Heart right ventricle (tissue), 16 donors: ENCODE measurements around the gene MUC4. TPM values are rescaled to one million over a fixed set of nuclear protein-coding genes. Genes with fewer than 3 reads are reported as not detected.
A peak's percentile ranks its signal among the peaks of the same experiment; 100 is the strongest.
"Not testable (repeated sequence)": the region's sequence is repeated elsewhere in the genome, so short reads cannot be mapped to it uniquely, and the experiment has no call there.

Experiments used
- ATAC-seq, 8 donors: fragments of 200-7000 bp; cut with Tn5 transposase; one replicate each; pipeline ENCODE4 v1.9.1; 2020; ENCODE audit warnings: mild to moderate bottlenecking in 8 of 8, moderate library complexity in 8 of 8, moderate number of reproducible peaks in 1 of 8
- DNase-seq, 2 donors: peaks; one replicate each; pipeline ENCODE4 v3.0.0-alpha.2; 2020
- H3K27ac ChIP-seq, 10 donors: fragments of 200-600 bp; sonication (generic) in 2 of 10; one replicate each; pipeline versions ENCODE4 v1.5.0 to v1.8.0; 2020 to 2022; ENCODE audit warnings: mild to moderate bottlenecking in 3 of 10
- H3K27me3 ChIP-seq, 7 donors: fragments of 200-600 bp; one replicate each; pipeline ENCODE4 v1.8.0; 2021 to 2022; ENCODE audit warnings: mild to moderate bottlenecking in 2 of 7
- H3K36me3 ChIP-seq, 9 donors: fragments of 200-600 bp; sonication (generic) in 1 of 9; one replicate each; pipeline versions ENCODE4 v1.5.0 to v1.8.0; 2020 to 2022; ENCODE audit warnings: mild to moderate bottlenecking in 2 of 9
- H3K4me1 ChIP-seq, 9 donors: fragments of 200-600 bp; sonication (generic) in 1 of 9; one replicate each; pipeline versions ENCODE4 v1.5.0 to v1.8.0; 2020 to 2022; ENCODE audit warnings: mild to moderate bottlenecking in 4 of 9
- H3K4me3 ChIP-seq, 10 donors: fragments of 200-600 bp; sonication (generic) in 2 of 10; one replicate each; pipeline versions ENCODE4 v1.5.0 to v1.8.0; 2020 to 2022; ENCODE audit warnings: mild to moderate bottlenecking in 7 of 10, moderate library complexity in 2 of 10
- H3K9me3 ChIP-seq, 11 donors: fragments of 200-600 bp in 10 of 11; sonication (generic) in 2 of 11; one replicate each; pipeline versions ENCODE4 v1.5.0 to v1.8.0; 2013 to 2022; ENCODE audit warnings: mild to moderate bottlenecking in 2 of 11, control low read depth in 1 of 11, moderate library complexity in 1 of 11
- CTCF ChIP-seq, 9 donors: fragments of 200-600 bp; sonication (generic) in 2 of 9; IDR thresholded peaks; one replicate each; pipeline versions ENCODE4 v1.5.0 to v1.8.0; 2021 to 2022; ENCODE audit warnings: antibody characterized with exemption in 9 of 9, mild to moderate bottlenecking in 5 of 9, moderate library complexity in 1 of 9
- WGBS, 2 donors: extraction: QIAGEN DNeasy Blood & Tissue Kit; methylation state at CpG; one replicate each; pipeline ENCODE4 v1.1.7; 2013; ENCODE audit warnings: inconsistent platforms in 1 of 2; 5-methylcytosine and 5-hydroxymethylcytosine counted together
- intact Hi-C, 10 donors: fragments of 100-400 bp; cut with DNase I; formaldehyde crosslinking; loops; one replicate each; pipeline versions ENCODE4 v1.11.1 to v1.14.2; 2022
- polyA plus RNA-seq, 2 donors: library from polyadenylated mRNA; stranded (reverse); fragments of 200-250 nt; gene quantifications; one replicate each; pipeline ENCODE4 v1.2.3, GENCODE V29; 2013
- total RNA-seq, 10 donors: library from RNA; stranded (reverse); fragmentation: NEBNext Ultra II Directional in 3 of 10; extraction: Animal tissue kit (Norgen Biotek cat#: 25700) in 3 of 10; gene quantifications; one replicate each; pipeline versions ENCODE4 v1.2.1 to v1.2.4, GENCODE V29; 2021 to 2023
- donor health status: Arrhythmogenic right ventricular cardiomyopathy.
- donor health status: ischemic (EF 13 %, LVEDD 7.1; RV severe dilation, severe dysfunction).
- donor health status: healthy with polysubstance abuse.
- donor health status: DM: no; HTN: yes; CAD: no.
- donor health status: DM: no; HTN: no; CAD: no.
- donor health status: ischemic (EF 25% LVEDD 6.9; RV normal size, moderate dysfunction).
- donor health status: ischemic (EF 25% LVEDD 5.7; RV mildly dilated, moderate dysfunction).
- donor health status: healthy.
- donor health status: DM: yes; HTN: yes; CAD: no.
- donor health status: Ischemic cardiomyopathy.
- donor health status: ischemic (EF 35%, LVEDD 5.7; RV mildly dilated, moderate dysfunction).
- donor health status: nonischemic (EF 11% LVEDD 7.7; RV severe dilation, severe dysfunction).
- donor health status: DM: yes; HTN: yes; CAD: no.
- donor health status: PGD.
- donor health status: ischemic (EF 29% LVEDD 5.4; RV normal size, mild dysfunction).
- donor health status: nonischemic (EF 23%, LVEDD 6.1; RV moderate dilation, normal function).

Gene MUC4
- total and polyA plus RNA-seq, 12 donors: 0.01 TPM; not detected in 11

- 85 to 88% methylated on average over 18 of the region's 18 CpGs for WGBS, 2 donors
- Histone ChIP-seq H3K9me3 (no peaks in the 10 kb centered on the region), H3K27ac (no peak overlapping the region), H3K36me3 (peaks cover 0 to 45% (median 0%) of the 10 kb centered on the region in 9 donors), H3K4me3 (no peak overlapping the region), H3K27me3 (peaks cover 0 to 18% (median 6%) of the 10 kb centered on the region in 7 donors), H3K4me1 (peaks cover 0 to 5% (median 0%) of the 10 kb centered on the region in 9 donors)
- DNase-seq (no peak), ATAC-seq (no peak)
- no peak for TF ChIP-seq CTCF (IDR thresholded peaks at IDR 0.05)
- intact Hi-C loops: loop anchor here in 5 of 10 donors (1.0 to 10.0 kb wide), 4 partner anchors 11 to 115 kb away; no protein-coding TSS in a partner anchor
Observed at GRCh38 chr3:195729476-195730251, 82.1 kb downstream of the MUC4 start.

GRCh38 chr3:195728789-195729188, 82.9 kb downstream of the MUC4 start:
- not testable (repeated sequence) for H3K4me1 ChIP-seq, H3K4me3 ChIP-seq, ATAC-seq, H3K27ac ChIP-seq, DNase-seq, H3K9me3 ChIP-seq
- WGBS, 2 donors: 94 to 97% methylated on average over 4 of the region's 5 CpGs
- H3K36me3 ChIP-seq: peaks cover 0 to 45% (median 0%) of the 10 kb centered on the region in 9 donors
- peaks cover 0 to 18% (median 6%) of the 10 kb centered on the region in 7 donors for H3K27me3 ChIP-seq
- intact Hi-C loops: loop anchor here in 5 of 10 donors (2.0 to 10.0 kb wide), 3 partner anchors 16 to 114 kb away; no protein-coding TSS in a partner anchor

- TF ChIP-seq CTCF (IDR thresholded peaks at IDR 0.05): no peak
Observed at GRCh38 chr3:195727606-195728195, 84.0 kb downstream of the MUC4 start.

GRCh38 chr3:195725916-195726740, 85.6 kb downstream of the MUC4 start:
- H3K4me1 ChIP-seq, DNase-seq, H3K9me3 ChIP-seq, H3K4me3 ChIP-seq, H3K27ac ChIP-seq: not testable (repeated sequence)
- ATAC-seq: peak in 3 of 8 donors; percentile 16 to 43 (median 27)
- peaks cover 0 to 18% (median 0%) of the 10 kb centered on the region in 9 donors for H3K36me3 ChIP-seq
- intact Hi-C loops: loop anchor here in 3 of 10 donors (5.0 to 10.0 kb wide), 2 partner anchors 109 to 111 kb away; no protein-coding TSS in a partner anchor
- WGBS, 2 donors: 85 to 92% methylated on average over 32 of the region's 32 CpGs
- peaks cover 0 to 18% (median 6%) of the 10 kb centered on the region in 7 donors for H3K27me3 ChIP-seq

More at GRCh38 chr3:195727606-195728195, 84.0 kb downstream of the MUC4 start:
- no peak for ATAC-seq
- 60 to 63% methylated on average over 7 of the region's 7 CpGs for WGBS, 2 donors
- H3K27ac ChIP-seq: no peak overlapping the region
- no peaks in the 10 kb centered on the region for H3K9me3 ChIP-seq
- peaks cover 0 to 18% (median 6%) of the 10 kb centered on the region in 7 donors for H3K27me3 ChIP-seq
- peaks cover 0 to 34% (median 0%) of the 10 kb centered on the region in 9 donors for H3K36me3 ChIP-seq
- no peak overlapping the region for H3K4me3 ChIP-seq
- DNase-seq: no peak
- no peaks in the 10 kb centered on the region for H3K4me1 ChIP-seq
- intact Hi-C loops: loop anchor here in 5 of 10 donors (2.0 to 10.0 kb wide), 3 partner anchors 17 to 113 kb away; no protein-coding TSS in a partner anchor

GRCh38 chr3:195724363-195724762, 87.4 kb downstream of the MUC4 start:
- WGBS, 2 donors: no CpG with 5 or more reads among the region's 13 CpGs
- H3K27ac ChIP-seq, H3K4me1 ChIP-seq, ATAC-seq, DNase-seq, H3K4me3 ChIP-seq, H3K9me3 ChIP-seq, H3K36me3 ChIP-seq: not testable (repeated sequence)
- intact Hi-C loops: loop anchor here in 1 of 10 donors (10.0 kb wide), 1 partner anchor 110 kb away; no protein-coding TSS in a partner anchor
- peaks cover 0 to 18% (median 1%) of the 10 kb centered on the region in 7 donors for H3K27me3 ChIP-seq

GRCh38 chr3:195722996-195723345, 88.8 kb downstream of the MUC4 start:
- not testable (repeated sequence) for H3K4me1 ChIP-seq, ATAC-seq, DNase-seq, H3K36me3 ChIP-seq, H3K27ac ChIP-seq, H3K9me3 ChIP-seq, H3K4me3 ChIP-seq
- peaks cover 0 to 18% (median 0%) of the 10 kb centered on the region in 7 donors for H3K27me3 ChIP-seq
- 70 to 73% methylated on average over 7 of the region's 9 CpGs for WGBS, 2 donors
- intact Hi-C loops: loop anchor here in 1 of 10 donors (10.0 kb wide), 1 partner anchor 108 kb away; no protein-coding TSS in a partner anchor

- DNase-seq, H3K4me3 ChIP-seq, H3K36me3 ChIP-seq, H3K4me1 ChIP-seq, H3K9me3 ChIP-seq, H3K27ac ChIP-seq: not testable (repeated sequence)
- WGBS, 2 donors: 83 to 87% methylated on average over 16 to 19 of the region's 21 CpGs
- peak in 3 of 8 donors; percentile 10 to 20 (median 10) for ATAC-seq
- intact Hi-C loops: loop anchor here in 1 of 10 donors (10.0 kb wide), 1 partner anchor 108 kb away; no protein-coding TSS in a partner anchor
- peaks cover 0 to 15% (median 0%) of the 10 kb centered on the region in 7 donors for H3K27me3 ChIP-seq
Observed at GRCh38 chr3:195722139-195722995, 89.4 kb downstream of the MUC4 start.
